Fibroblast of villous mesenchyme (primary cell): ENCODE data around the gene MDN1. TPM values are rescaled to one million over a fixed set of nuclear protein-coding genes. Genes with fewer than 3 reads are reported as not detected.

ENCODE experiments used
- DNase-seq: peaks from one replicate; pipeline ENCODE4 v3.0.0-alpha.2; 2010; ENCODE audit warnings: low read depth
- H3K4me3 ChIP-seq: 2 replicates; pipeline ENCODE4 v1.5.1; 2011; ENCODE audit warnings: low read depth, mild to moderate bottlenecking, low read length
- total RNA-seq: library from RNA; depleted of rRNA; stranded (reverse); fragments of >200 nt; gene quantifications from 2 replicates; pipeline ENCODE4 v1.2.3, GENCODE V29; 2012
- TF ChIP-seq, protein P1 (sequence below): IDR thresholded peaks from 2 replicates; pipeline ENCODE4 v1.5.1; 2012; ENCODE audit warnings: low read depth, mild to moderate bottlenecking, low read length; ENCODE audit not compliant: insufficient read depth

MDN1 gene
- total RNA-seq, 1 donor, result 27.2 TPM

DNA sequence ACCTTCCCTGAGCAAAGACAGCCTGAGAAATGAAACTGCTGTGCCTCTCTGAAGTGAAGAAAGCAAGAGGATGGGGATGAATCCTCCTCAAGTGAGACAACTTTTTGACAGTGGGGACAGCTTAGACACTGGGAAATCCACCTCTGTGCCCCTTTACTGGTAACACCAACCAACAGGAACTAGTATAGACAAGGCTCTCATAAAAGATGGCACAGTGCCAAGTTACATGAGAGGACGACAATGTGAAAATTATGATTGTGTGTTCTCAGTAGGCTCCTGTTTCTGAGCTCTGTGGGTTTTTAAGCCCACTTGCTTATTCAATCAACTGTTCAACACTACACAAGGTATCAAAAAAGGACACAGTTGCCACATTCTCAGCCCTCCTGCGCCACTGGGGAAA lies 139.4 kb downstream of the MDN1 start:
- TF ChIP-seq, protein P1, sequence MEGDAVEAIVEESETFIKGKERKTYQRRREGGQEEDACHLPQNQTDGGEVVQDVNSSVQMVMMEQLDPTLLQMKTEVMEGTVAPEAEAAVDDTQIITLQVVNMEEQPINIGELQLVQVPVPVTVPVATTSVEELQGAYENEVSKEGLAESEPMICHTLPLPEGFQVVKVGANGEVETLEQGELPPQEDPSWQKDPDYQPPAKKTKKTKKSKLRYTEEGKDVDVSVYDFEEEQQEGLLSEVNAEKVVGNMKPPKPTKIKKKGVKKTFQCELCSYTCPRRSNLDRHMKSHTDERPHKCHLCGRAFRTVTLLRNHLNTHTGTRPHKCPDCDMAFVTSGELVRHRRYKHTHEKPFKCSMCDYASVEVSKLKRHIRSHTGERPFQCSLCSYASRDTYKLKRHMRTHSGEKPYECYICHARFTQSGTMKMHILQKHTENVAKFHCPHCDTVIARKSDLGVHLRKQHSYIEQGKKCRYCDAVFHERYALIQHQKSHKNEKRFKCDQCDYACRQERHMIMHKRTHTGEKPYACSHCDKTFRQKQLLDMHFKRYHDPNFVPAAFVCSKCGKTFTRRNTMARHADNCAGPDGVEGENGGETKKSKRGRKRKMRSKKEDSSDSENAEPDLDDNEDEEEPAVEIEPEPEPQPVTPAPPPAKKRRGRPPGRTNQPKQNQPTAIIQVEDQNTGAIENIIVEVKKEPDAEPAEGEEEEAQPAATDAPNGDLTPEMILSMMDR, result no peak
- DNase-seq, result no peak

DNA sequence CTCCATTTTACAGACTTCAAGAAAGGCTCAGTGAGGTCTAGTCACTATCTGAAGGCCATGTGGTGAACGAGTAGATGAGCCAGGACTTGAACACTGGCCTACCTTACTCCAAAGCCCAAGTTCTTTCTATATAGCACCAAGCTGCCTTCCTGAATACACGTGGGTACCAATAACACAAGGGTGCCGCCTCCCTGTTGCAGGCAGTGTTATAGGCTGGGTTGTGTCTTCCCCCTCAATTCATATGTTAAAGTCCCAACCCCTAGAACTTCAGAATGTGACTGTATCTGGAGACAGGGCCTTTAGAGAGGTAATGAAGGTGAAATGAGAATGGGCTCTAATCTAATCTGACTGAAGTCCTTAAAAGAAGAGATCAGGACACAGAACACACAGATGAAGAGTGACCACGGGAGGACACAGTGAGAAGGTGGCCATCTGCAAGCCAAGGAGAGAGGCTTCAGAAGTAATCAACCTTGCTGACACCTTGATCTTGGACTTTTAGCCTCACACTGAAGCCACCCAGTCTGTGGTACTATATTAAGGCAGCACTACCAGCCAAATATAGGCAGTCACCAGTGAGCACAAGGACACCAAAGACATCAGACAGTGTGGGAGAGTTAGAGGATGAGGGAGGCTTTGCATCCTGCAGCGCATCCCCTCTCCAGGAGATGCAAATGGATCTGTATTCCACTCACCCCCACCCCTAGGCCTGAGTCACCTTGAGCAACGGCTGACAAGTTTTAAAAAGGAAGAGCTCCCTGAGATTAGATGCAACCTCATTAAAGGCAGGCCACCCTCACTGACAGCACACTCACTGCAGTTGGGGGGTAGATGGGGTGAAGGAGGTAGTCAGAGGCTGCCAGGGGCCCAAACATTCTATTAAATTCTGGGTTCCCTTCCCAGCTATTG lies 140.1 kb downstream of the MDN1 start:
- no peak for DNase-seq
- TF ChIP-seq, protein P1, result no peak
- H3K4me3 ChIP-seq, result no peak overlapping the region

More for the DNA sequence above, 139.4 kb downstream of the MDN1 start:
- H3K4me3 ChIP-seq, result no peak overlapping the region

DNA sequence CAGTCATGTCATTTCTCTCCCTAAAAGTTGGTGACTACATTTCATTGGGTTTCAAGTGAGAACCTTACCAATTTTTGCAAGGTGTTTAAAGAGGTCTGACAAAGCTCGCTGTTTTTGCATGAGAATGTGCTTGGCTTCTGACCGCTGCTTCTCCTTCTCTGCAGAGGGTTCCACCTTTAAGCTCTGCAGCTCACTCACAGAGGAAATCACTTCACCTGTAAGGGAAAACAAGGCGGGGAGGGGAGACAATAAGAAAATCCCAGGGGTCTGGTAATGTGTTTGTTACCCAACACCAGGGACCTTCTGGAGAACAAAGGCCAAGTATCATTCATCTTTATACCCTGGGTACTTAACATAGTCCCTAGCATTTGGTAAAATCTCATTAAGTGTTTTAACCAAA lies 141.1 kb downstream of the MDN1 start:
- H3K4me3 ChIP-seq, result no peak overlapping the region
- TF ChIP-seq, protein P1, result no peak
- no peak for DNase-seq

DNA sequence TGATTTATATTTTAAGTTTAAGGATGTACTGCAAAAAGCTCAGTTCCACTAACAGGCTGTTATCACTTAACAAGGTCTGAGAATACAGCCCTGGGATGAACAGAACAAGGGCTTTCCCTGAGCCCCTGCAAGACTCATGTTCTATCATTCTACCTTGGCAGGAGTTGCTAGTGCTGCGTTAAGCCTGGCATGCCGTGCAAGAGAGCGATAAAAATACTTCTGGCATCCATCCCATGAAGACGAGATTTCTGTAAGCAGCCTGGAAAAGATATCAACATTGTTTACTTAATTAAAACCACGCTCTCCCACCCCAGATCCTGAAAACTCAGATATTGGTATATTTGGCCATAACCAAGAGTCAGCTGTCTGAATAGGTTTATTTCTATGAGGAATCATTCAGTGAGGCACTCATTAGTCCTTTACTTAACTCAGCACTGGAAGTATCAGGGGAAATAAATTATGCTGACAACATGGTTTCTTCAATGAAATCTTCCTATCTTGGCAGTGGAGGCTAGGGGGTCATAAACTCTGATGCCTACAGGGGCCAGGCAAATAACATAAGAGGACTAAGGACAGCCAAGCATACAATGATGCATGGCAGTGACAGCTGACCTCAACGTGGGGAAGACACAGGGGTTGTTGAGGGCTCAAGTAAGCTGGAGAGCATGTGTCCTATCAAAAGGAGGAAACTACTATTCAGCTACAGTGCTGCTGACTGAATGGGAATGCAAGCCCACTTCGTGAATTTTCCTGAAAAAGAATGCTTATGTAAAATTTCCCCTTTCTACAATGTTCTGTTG lies 143.4 kb downstream of the MDN1 start:
- no peak overlapping the region for H3K4me3 ChIP-seq
- peak; percentile 72 for DNase-seq
- TF ChIP-seq, protein P1, result no peak

- no peak overlapping the region for H3K4me3 ChIP-seq
- TF ChIP-seq, protein P1, result no peak
- DNase-seq, result no peak
Measured at GRCh38 chr6:89670935-89671565, 148.5 kb downstream of the MDN1 start.

GRCh38 chr6:89669002-89669401 lies 150.6 kb downstream of the MDN1 start:
- no peak for DNase-seq
- no peak overlapping the region for H3K4me3 ChIP-seq
- TF ChIP-seq, protein P1, result no peak
